Daoy (cell line): ENCODE results near the gene OR6M1. TPM values are rescaled to one million over a fixed set of nuclear protein-coding genes. Genes with fewer than 3 reads are reported as not detected.

Source experiments
- DNase-seq: peaks from one replicate; pipeline ENCODE4 v3.0.0-alpha.2; 2015; ENCODE audit warnings: low read depth
- total RNA-seq: library from RNA; depleted of rRNA; stranded (reverse); fragments of >200 nt; shearing (Covaris generic); gene quantifications from 2 replicates; pipeline ENCODE4 v1.2.3, GENCODE V29; 2014; rRNA removed

The OR6M1 gene
- not detected in 2 replicates for total RNA-seq

GRCh38 chr11:123806249-123806648, at the start of gene OR6M1:
Gene OR6M1 (minus strand): TSS chr11:123806349. CDS start chr11:123806349, 0 bp downstream.
- peak; percentile 11 for DNase-seq

- DNase-seq = no peak
Measured at GRCh38 chr11:123853038-123853437, 46.9 kb upstream of the OR6M1 start.

- DNase-seq = no peak
Measured at GRCh38 chr11:123852321-123852720, 46.2 kb upstream of the OR6M1 start.

- no peak for DNase-seq
Measured at GRCh38 chr11:123851110-123851509, 45.0 kb upstream of the OR6M1 start.

- peak; percentile 10 for DNase-seq
Measured at GRCh38 chr11:123841174-123841573, 35.0 kb upstream of the OR6M1 start.

- DNase-seq = no peak
Measured at GRCh38 chr11:123839131-123839530, 33.0 kb upstream of the OR6M1 start.

- no peak for DNase-seq
Measured at GRCh38 chr11:123838659-123839058, 32.5 kb upstream of the OR6M1 start.

GRCh38 chr11:123838199-123838598, 32.0 kb upstream of the OR6M1 start:
- DNase-seq = no peak

GRCh38 chr11:123833095-123833494, 26.9 kb upstream of the OR6M1 start:
- DNase-seq = no peak

GRCh38 chr11:123829745-123830144, 23.6 kb upstream of the OR6M1 start:
- DNase-seq = no peak

- no peak for DNase-seq
Measured at GRCh38 chr11:123822599-123822998, 16.4 kb upstream of the OR6M1 start.

- no peak for DNase-seq
Measured at GRCh38 chr11:123822032-123822431, 15.9 kb upstream of the OR6M1 start.

- no peak for DNase-seq
Measured at GRCh38 chr11:123815122-123815521, 9.0 kb upstream of the OR6M1 start.

- DNase-seq = no peak
Measured at GRCh38 chr11:123801765-123802164, 4.4 kb downstream of the OR6M1 start.

- DNase-seq = no peak
Measured at GRCh38 chr11:123800036-123800435, 6.1 kb downstream of the OR6M1 start.

- DNase-seq = no peak
Measured at GRCh38 chr11:123799438-123799837, 6.7 kb downstream of the OR6M1 start.

GRCh38 chr11:123798513-123799252, 7.5 kb downstream of the OR6M1 start:
- no peak for DNase-seq

- DNase-seq = no peak
Measured at GRCh38 chr11:123798079-123798478, 8.1 kb downstream of the OR6M1 start.

- DNase-seq = no peak
Measured at GRCh38 chr11:123797541-123797940, 8.6 kb downstream of the OR6M1 start.

GRCh38 chr11:123797114-123797513, 9.0 kb downstream of the OR6M1 start:
- no peak for DNase-seq

GRCh38 chr11:123796226-123796625, 9.9 kb downstream of the OR6M1 start:
- no peak for DNase-seq

GRCh38 chr11:123783536-123783935, 22.6 kb downstream of the OR6M1 start:
- DNase-seq = no peak

- no peak for DNase-seq
Measured at GRCh38 chr11:123778511-123778910, 27.6 kb downstream of the OR6M1 start.
